GM21447 (cell line): ENCODE measurements around the gene LRCOL1.

ENCODE experiments used
- ATAC-seq: cut with Tn5 transposase; IDR thresholded peaks from one replicate; pipeline ENCODE4 v1.9.1; 2021; ENCODE audit not compliant: unreplicated experiment

LRCOL1 gene

GRCh38 chr12:132554845-132555630 is 55.3 kb downstream of the LRCOL1 start:
- no peak for ATAC-seq
